H1 (cell line): ENCODE results near the gene C11orf54. TPM values are rescaled to one million over a fixed set of nuclear protein-coding genes. Genes with fewer than 3 reads are reported as not detected.

Source experiments
- CTCF ChIA-PET: fragments of 300-600 bp; sonication (Branson Sonifier 250); formaldehyde crosslinking; loops from one replicate; lab custom pipeline; 2021; ENCODE audit not compliant: partially characterized antibody; lab: Charles Lee
- POLR2A ChIA-PET: fragments of 300-600 bp; sonication (Branson Sonifier 250); formaldehyde crosslinking; loops from one replicate; lab custom pipeline; 2021; ENCODE audit warnings: inconsistent platforms; ENCODE audit not compliant: partially characterized antibody; lab: Charles Lee
- DNase-seq, 2 experiments: peaks; one replicate each; pipeline versions ENCODE4 v3.0.0 to v3.0.0-alpha.2; 2010 to 2022; ENCODE audit warnings: low spot score in 2 of 2, low read depth in 1 of 2, mixed read lengths in 1 of 2
- FAIRE-seq: peaks from 2 replicates; lab custom pipeline; 2011; peaks lifted over from hg19 to GRCh38; lab: Jason Lieb, UNC
- H2AFZ ChIP-seq: 2 replicates; pipeline ENCODE4 v1.8.1; 2012; ENCODE audit warnings: low read length, inconsistent platforms
- H2AK5ac ChIP-seq: 2 replicates; pipeline ENCODE4 v1.6.1; 2013; ENCODE audit warnings: low read depth, low read length
- H2BK120ac ChIP-seq: replicated peaks from 2 replicates; pipeline ENCODE3; 2013; ENCODE audit warnings: low read depth, low read length, inconsistent platforms
- H2BK12ac ChIP-seq: 2 replicates; pipeline ENCODE4 v1.6.1; 2013; ENCODE audit warnings: low read depth, low read length
- H2BK15ac ChIP-seq: 2 replicates; pipeline ENCODE4 v1.6.1; 2013; ENCODE audit warnings: low read length
- H2BK20ac ChIP-seq: 2 replicates; pipeline ENCODE4 v1.6.1; 2013; ENCODE audit warnings: low read length
- H2BK5ac ChIP-seq: 2 replicates; pipeline ENCODE4 v1.6.1; 2013; ENCODE audit warnings: low read depth, low read length
- H3K14ac ChIP-seq: 2 replicates; pipeline ENCODE4 v1.6.1; 2013; ENCODE audit warnings: inconsistent platforms; ENCODE audit not compliant: insufficient read length
- H3K18ac ChIP-seq: 2 replicates; pipeline ENCODE4 v1.6.1; 2013; ENCODE audit warnings: low read length; ENCODE audit errors: extremely low read depth
- H3K23ac ChIP-seq: 2 replicates; pipeline ENCODE4 v1.6.1; 2013; ENCODE audit warnings: inconsistent platforms; ENCODE audit not compliant: insufficient read length
- H3K23me2 ChIP-seq: 2 replicates; pipeline ENCODE4 v1.6.1; 2013; ENCODE audit warnings: low read depth, low read length
- H3K27ac ChIP-seq: 2 replicates; pipeline ENCODE4 v1.6.1; 2011; ENCODE audit warnings: low read depth, low read length, inconsistent platforms
- H3K27me3 ChIP-seq, 4 experiments: replicated peaks in 1 of 4; 1 replicate in 1 of 4; 2 replicates in 3 of 4; pipeline versions ENCODE4 v1.6.1 to v1.8.1; 2011 to 2013; ENCODE audit warnings: low read length in 3 of 4, mild to moderate bottlenecking in 3 of 4, inconsistent platforms in 2 of 4, mixed read lengths in 2 of 4, moderate library complexity in 1 of 4; ENCODE audit not compliant: control insufficient read depth in 3 of 4, insufficient read depth in 3 of 4; ENCODE audit errors: extremely low read depth in 1 of 4
- H3K36me3 ChIP-seq, 4 experiments: 2 replicates each; pipeline versions ENCODE4 v1.6.1 to v1.8.1; 2011 to 2013; ENCODE audit warnings: mild to moderate bottlenecking in 4 of 4, low read length in 3 of 4, moderate library complexity in 2 of 4, control low read depth in 1 of 4, inconsistent platforms in 1 of 4; ENCODE audit not compliant: insufficient read depth in 4 of 4, control insufficient read depth in 2 of 4
- H3K4ac ChIP-seq: replicated peaks from 2 replicates; pipeline ENCODE3; 2013; ENCODE audit warnings: low read length, low read depth, mixed read lengths, inconsistent platforms; ENCODE audit not compliant: insufficient read length
- H3K4me1 ChIP-seq, 4 experiments: replicated peaks in 1 of 4; 1 replicate in 1 of 4; 2 replicates in 3 of 4; pipeline versions ENCODE4 v1.6.1 to v1.8.1; 2011 to 2013; ENCODE audit warnings: low read length in 3 of 4, inconsistent platforms in 2 of 4, mixed read lengths in 1 of 4; ENCODE audit not compliant: insufficient read depth in 4 of 4, control insufficient read depth in 3 of 4
- H3K4me2 ChIP-seq, 2 experiments: 2 replicates each; pipeline versions ENCODE4 v1.6.1 to v1.8.1; 2011 to 2013; ENCODE audit warnings: low read depth in 2 of 2, low read length in 2 of 2, control low read depth in 1 of 2, inconsistent platforms in 1 of 2, mild to moderate bottlenecking in 1 of 2; ENCODE audit not compliant: insufficient read depth in 1 of 2
- H3K4me3 ChIP-seq, 4 experiments: fragments of 200-600, 300-600 bp in 1 of 4; sonication (generic), shearing (Covaris generic), sonication (Bioruptor Twin) in 1 of 4; 2 replicates each; pipeline versions ENCODE4 v1.5.1 to v1.8.1; 2011 to 2016; ENCODE audit warnings: low read length in 4 of 4, low read depth in 3 of 4, control low read depth in 2 of 4, inconsistent platforms in 2 of 4, mild to moderate bottlenecking in 2 of 4, mixed read lengths in 1 of 4, moderate library complexity in 1 of 4; ENCODE audit not compliant: insufficient read depth in 2 of 4; ENCODE audit errors: extremely low read depth in 1 of 4
- H3K56ac ChIP-seq: replicated peaks from 2 replicates; pipeline ENCODE3; 2013; ENCODE audit warnings: low read depth, mild to moderate bottlenecking, mixed read lengths, low read length, inconsistent platforms; ENCODE audit not compliant: insufficient read length
- H3K79me1 ChIP-seq: 2 replicates; pipeline ENCODE4 v1.6.1; 2013; ENCODE audit warnings: low read depth, low read length, control low read depth
- H3K79me2 ChIP-seq, 2 experiments: 2 replicates each; pipeline versions ENCODE4 v1.6.1 to v1.8.1; 2012 to 2013; ENCODE audit warnings: low read length in 2 of 2, mild to moderate bottlenecking in 2 of 2, inconsistent platforms in 1 of 2; ENCODE audit not compliant: insufficient read depth in 2 of 2, control insufficient read depth in 1 of 2
- H3K9ac ChIP-seq, 4 experiments: replicated peaks in 1 of 4; 1 replicate in 1 of 4; 2 replicates in 3 of 4; pipeline versions ENCODE4 v1.6.1 to v1.8.1; 2011 to 2013; ENCODE audit warnings: low read depth in 3 of 4, low read length in 3 of 4, control low read depth in 2 of 4, mild to moderate bottlenecking in 2 of 4, moderate library complexity in 2 of 4, inconsistent platforms in 1 of 4; ENCODE audit errors: extremely low read depth in 1 of 4
- H3K9me3 ChIP-seq, 2 experiments: 2 replicates each; pipeline versions ENCODE4 v1.6.1 to v1.8.1; 2012 to 2013; ENCODE audit warnings: mild to moderate bottlenecking in 2 of 2, moderate library complexity in 2 of 2, control low read depth in 1 of 2, inconsistent platforms in 1 of 2, low read depth in 1 of 2, low read length in 1 of 2, mixed read lengths in 1 of 2; ENCODE audit not compliant: insufficient read depth in 2 of 2
- H4K20me1 ChIP-seq, 2 experiments: replicated peaks in 1 of 2; 2 replicates each; pipeline versions ENCODE3 to v1.8.1; 2011 to 2013; ENCODE audit warnings: inconsistent platforms in 2 of 2, low read length in 2 of 2, mild to moderate bottlenecking in 1 of 2; ENCODE audit not compliant: insufficient read depth in 2 of 2, control insufficient read depth in 1 of 2
- H4K5ac ChIP-seq: 2 replicates; pipeline ENCODE4 v1.6.1; 2013; ENCODE audit warnings: low read length, low read depth, mixed read lengths, inconsistent platforms; ENCODE audit not compliant: insufficient read length
- H4K8ac ChIP-seq: 2 replicates; pipeline ENCODE4 v1.8.0; 2013; ENCODE audit warnings: mild to moderate bottlenecking, moderate library complexity, low read length, inconsistent platforms; ENCODE audit not compliant: insufficient read depth; ENCODE audit errors: extremely low read depth
- H4K91ac ChIP-seq: replicated peaks from 2 replicates; pipeline ENCODE3; 2013; ENCODE audit warnings: low read length, mixed read lengths, inconsistent platforms; ENCODE audit not compliant: insufficient read length
- SUZ12 ChIP-seq: fragments of 200-600 bp; sonication (generic); IDR thresholded peaks from 2 replicates; pipeline ENCODE4 v1.6.1; 2012; ENCODE audit warnings: mild to moderate bottlenecking, inconsistent platforms, low read length, moderate library complexity, mixed read lengths
- TAF7 ChIP-seq: optimal IDR thresholded peaks from 2 replicates; pipeline ENCODE3; 2011; ENCODE audit warnings: low read depth, mild to moderate bottlenecking, inconsistent platforms, low read length, moderate library complexity, borderline replicate concordance
- WGBS, 2 experiments: shearing (Covaris generic) in 1 of 2; methylation state at CpG; one replicate each; pipeline versions ENCODE4 v1.1.6 to v1.1.7; 2013 to 2015; ENCODE audit warnings: low lambda C conversion rate in 2 of 2, mixed read lengths in 2 of 2, inconsistent platforms in 1 of 2, low coverage in 1 of 2, missing lambda C conversion rate in 1 of 2; ENCODE audit not compliant: insufficient replicate concordance in 2 of 2, insufficient coverage in 1 of 2, insufficient read length in 1 of 2; ENCODE audit errors: extremely low coverage in 1 of 2, missing lambda C conversion rate in 1 of 2; 5-methylcytosine and 5-hydroxymethylcytosine counted together
- polyA plus RNA-seq, 7 experiments: library from polyadenylated mRNA; depleted of rRNA in 3 of 7; stranded (reverse) in 5 of 7; unstranded in 2 of 7; fragments of >200 nt in 5 of 7; fragments of 200-250 nt in 2 of 7; gene quantifications; 1 replicate in 5 of 7; 2 replicates in 1 of 7; 4 replicates in 1 of 7; pipeline versions ENCODE4 v1.2.1 to v1.2.3, GENCODE V29; 2011 to 2013; ENCODE audit warnings: missing spikeins in 2 of 7, mixed read lengths in 2 of 7
- total RNA-seq: library from RNA; stranded (reverse); fragmentation: NEBNext Ultra II Directional; extraction: Animal tissue kit (Norgen Biotek cat#: 25700); gene quantifications from 2 replicates; pipeline ENCODE4 v1.2.1, GENCODE V29; 2021

The C11orf54 gene
- total and polyA plus RNA-seq, 2 of the 8 experiments (the other 6 are each of a cell fraction or from before 2014, with no cell fraction given) = 14.7 to 24.5 TPM

GRCh38 chr11:93735627-93736026, 5.8 kb upstream of the C11orf54 start:
- DNase-seq = no peak

More at GRCh38 chr11:93735627-93736026, 5.8 kb upstream of the C11orf54 start:
- Histone ChIP-seq H3K23me2 (no peaks in the 10 kb centered on the region; the same call in 1 of the 2 replicates), H3K79me2 (peaks cover 14 to 61% of the 10 kb centered on the region in 2 experiments), H2BK120ac (no peak overlapping the region), H3K14ac (no peak overlapping the region), H2BK15ac (no peak overlapping the region), H3K9me3 (no peaks in the 10 kb centered on the region), H3K4me1 (peaks cover 0 to 9% (median 3%) of the 10 kb centered on the region in 4 experiments; a peak in 4 of 7 replicates), H3K4me2 (no peak overlapping the region; a peak in 1 of 4 replicates), H4K5ac (no peak overlapping the region), H3K18ac (no peak overlapping the region), H2BK20ac (no peak overlapping the region), H3K36me3 (peaks cover 52 to 100% (median 88%) of the 10 kb centered on the region in 4 experiments), H3K27me3 (no peaks in the 10 kb centered on the region), H3K79me1 (no peaks in the 10 kb centered on the region), H3K27ac (no peak overlapping the region), H2BK5ac (no peak overlapping the region), H4K20me1 (peaks cover 18 to 19% of the 10 kb centered on the region in 2 experiments), H3K4me3 (peak overlapping the region in 1 of 4 experiments; percentile 91; a peak in 2 of 8 replicates), H2AFZ (no peak overlapping the region), H3K4ac (no peak overlapping the region), H3K56ac (no peak overlapping the region), H3K9ac (no peak overlapping the region), H4K8ac (no peak overlapping the region), H2AK5ac (no peak overlapping the region), H3K23ac (no peak overlapping the region), H4K91ac (no peak overlapping the region), H2BK12ac (no peak overlapping the region)
- no peak for FAIRE-seq
- TF ChIP-seq SUZ12 (no peak), TAF7 (peak; percentile 8)
- WGBS, 2 experiments = 90% methylated on average over 1 of the region's 1 CpG; no CpG with 5 or more reads in 1 of the 2 experiments
- ChIA-PET POLR2A (interaction anchor here (1.0 to 16.4 kb wide), 7 partner anchors 10 to 540 kb away, joined by 3 to 495 read pairs (median 5); no protein-coding TSS in a partner anchor), CTCF (interaction anchor here (0.7 kb wide), 1 partner anchor 56 kb away, joined by 3 read pairs; no protein-coding TSS in a partner anchor)
